IPS-18a (cell line): ENCODE results near the gene ADAMTS18.
"Not testable (repeated sequence)": the region's sequence is repeated elsewhere in the genome, so short reads cannot be mapped to it uniquely, and the experiment has no call there.

Experiments
- H3K27ac ChIP-seq: one replicate; pipeline ENCODE4 v1.5.1; 2013; ENCODE audit warnings: low read length
- H3K27me3 ChIP-seq: one replicate; pipeline ENCODE4 v1.6.1; 2013; ENCODE audit warnings: mild to moderate bottlenecking, low read length; ENCODE audit not compliant: control insufficient read depth, insufficient read depth
- H3K36me3 ChIP-seq: one replicate; pipeline ENCODE4 v1.6.1; 2013; ENCODE audit warnings: low read depth, low read length; ENCODE audit not compliant: control insufficient read depth
- H3K4me1 ChIP-seq: one replicate; pipeline ENCODE4 v1.6.1; 2013; ENCODE audit warnings: low read depth, low read length; ENCODE audit not compliant: control insufficient read depth
- H3K4me3 ChIP-seq: one replicate; pipeline ENCODE4 v1.5.1; 2013; ENCODE audit warnings: low read length
- H3K9ac ChIP-seq: one replicate; pipeline ENCODE4 v1.6.1; 2013; ENCODE audit warnings: mild to moderate bottlenecking, low read length, moderate library complexity
- H3K9me3 ChIP-seq: one replicate; pipeline ENCODE4 v1.6.1; 2013; ENCODE audit warnings: low read depth, low read length; ENCODE audit not compliant: control insufficient read depth

Gene ADAMTS18

DNA sequence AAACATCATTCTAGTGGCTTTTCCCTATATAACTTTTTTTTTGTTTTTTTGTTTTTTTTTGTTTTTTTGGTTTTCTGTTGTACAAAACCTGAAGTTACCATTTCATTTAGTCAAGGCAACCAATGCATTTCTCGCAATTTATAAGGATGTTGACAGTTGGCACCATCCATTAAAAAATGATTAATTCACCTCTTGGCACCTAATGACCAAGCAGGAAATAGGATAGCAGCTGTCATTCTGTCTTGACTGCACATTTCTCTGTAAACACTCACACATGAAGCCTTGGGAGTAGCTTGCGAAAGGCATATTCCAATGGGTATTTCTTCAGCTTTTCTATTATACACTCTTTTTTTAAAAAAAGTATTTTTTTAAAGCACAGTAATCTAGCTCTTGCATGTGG, 158.2 kb downstream of the ADAMTS18 start:
- Histone ChIP-seq H3K27me3 (no peaks in the 10 kb centered on the region), H3K27ac (no peak overlapping the region), H3K9ac (no peak overlapping the region), H3K4me1 (peaks cover 5% of the 10 kb centered on the region), H3K9me3 (no peaks in the 10 kb centered on the region), H3K36me3 (no peaks in the 10 kb centered on the region), H3K4me3 (no peak overlapping the region)

GRCh38 chr16:77275303-77275702, 159.5 kb downstream of the ADAMTS18 start:
- H3K27ac ChIP-seq, H3K4me1 ChIP-seq, H3K27me3 ChIP-seq, H3K4me3 ChIP-seq, H3K9me3 ChIP-seq, H3K36me3 ChIP-seq, H3K9ac ChIP-seq: not testable (repeated sequence)

DNA sequence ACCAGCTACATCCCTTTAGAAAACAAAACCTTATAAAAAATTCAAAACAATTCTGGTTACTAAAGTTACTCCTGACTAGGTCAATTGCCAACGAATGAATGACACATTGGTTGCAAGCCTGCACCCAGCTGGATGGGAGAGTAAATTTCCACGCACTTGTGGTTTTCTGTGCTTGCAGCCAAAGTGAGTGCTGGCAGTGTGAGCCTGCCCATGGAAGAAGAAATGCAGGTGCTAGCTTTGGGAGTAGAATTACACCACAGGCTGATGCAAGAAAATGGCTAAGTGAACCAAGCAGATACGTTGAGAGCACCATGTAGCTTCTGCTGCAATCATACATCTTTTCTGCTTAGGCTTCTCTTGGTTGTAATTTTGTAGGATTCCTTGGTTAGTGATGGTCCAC, 161.0 kb downstream of the ADAMTS18 start:
- peaks cover 5% of the 10 kb centered on the region for H3K4me1 ChIP-seq
- H3K27ac ChIP-seq = no peak overlapping the region
- no peak overlapping the region for H3K4me3 ChIP-seq
- H3K9me3 ChIP-seq = no peaks in the 10 kb centered on the region
- H3K27me3 ChIP-seq = no peaks in the 10 kb centered on the region
- H3K9ac ChIP-seq = no peak overlapping the region
- no peaks in the 10 kb centered on the region for H3K36me3 ChIP-seq

GRCh38 chr16:77271532-77272426, 163.1 kb downstream of the ADAMTS18 start:
- Histone ChIP-seq H3K4me1 (peaks cover 5% of the 10 kb centered on the region), H3K9me3 (no peaks in the 10 kb centered on the region), H3K4me3 (no peak overlapping the region), H3K27me3 (no peaks in the 10 kb centered on the region), H3K36me3 (no peaks in the 10 kb centered on the region), H3K9ac (no peak overlapping the region), H3K27ac (no peak overlapping the region)

- H3K36me3 ChIP-seq, H3K9ac ChIP-seq, H3K27me3 ChIP-seq, H3K9me3 ChIP-seq, H3K4me1 ChIP-seq, H3K4me3 ChIP-seq, H3K27ac ChIP-seq: not testable (repeated sequence)
Observed at GRCh38 chr16:77266185-77266584, 168.6 kb downstream of the ADAMTS18 start.

DNA sequence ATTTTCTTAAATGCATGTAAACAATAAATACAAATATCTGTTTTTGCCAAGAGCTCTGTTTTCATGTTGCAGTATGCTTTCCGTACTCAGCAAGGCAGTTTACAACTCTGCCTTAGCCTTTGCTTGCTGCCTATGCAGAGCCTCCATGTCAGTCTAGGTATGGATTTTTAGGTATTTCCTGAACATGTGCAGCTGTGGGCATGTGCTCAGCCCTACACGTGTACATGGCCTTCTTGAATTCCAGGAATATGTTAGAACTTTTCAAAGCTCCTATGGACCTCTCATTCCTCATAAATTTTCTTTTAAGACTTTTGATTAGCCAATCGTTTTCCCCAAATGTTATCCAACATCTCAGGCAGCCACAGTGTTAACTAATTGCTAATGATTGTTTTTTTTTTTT, 171.9 kb downstream of the ADAMTS18 start:
- no peak overlapping the region for H3K4me3 ChIP-seq

GRCh38 chr16:77250400-77250799, 184.4 kb downstream of the ADAMTS18 start:
- Histone ChIP-seq H3K9me3 (no peaks in the 10 kb centered on the region), H3K27me3 (no peaks in the 10 kb centered on the region), H3K4me1 (no peaks in the 10 kb centered on the region), H3K9ac (no peak overlapping the region), H3K27ac (no peak overlapping the region), H3K4me3 (no peak overlapping the region), H3K36me3 (no peaks in the 10 kb centered on the region)

More for the DNA sequence above, 171.9 kb downstream of the ADAMTS18 start:
- H3K4me1 ChIP-seq = no peaks in the 10 kb centered on the region
- H3K27ac ChIP-seq = no peak overlapping the region
- H3K36me3 ChIP-seq = no peaks in the 10 kb centered on the region
- H3K9me3 ChIP-seq = no peaks in the 10 kb centered on the region
- H3K9ac ChIP-seq = no peak overlapping the region
- no peaks in the 10 kb centered on the region for H3K27me3 ChIP-seq

GRCh38 chr16:77246150-77246549, 188.7 kb downstream of the ADAMTS18 start:
- Histone ChIP-seq H3K4me1 (no peaks in the 10 kb centered on the region), H3K4me3 (no peak overlapping the region), H3K36me3 (no peaks in the 10 kb centered on the region), H3K9ac (no peak overlapping the region), H3K27me3 (no peaks in the 10 kb centered on the region), H3K9me3 (no peaks in the 10 kb centered on the region), H3K27ac (no peak overlapping the region)

GRCh38 chr16:77242471-77242870, 192.4 kb downstream of the ADAMTS18 start:
- H3K36me3 ChIP-seq = not testable (repeated sequence)

DNA sequence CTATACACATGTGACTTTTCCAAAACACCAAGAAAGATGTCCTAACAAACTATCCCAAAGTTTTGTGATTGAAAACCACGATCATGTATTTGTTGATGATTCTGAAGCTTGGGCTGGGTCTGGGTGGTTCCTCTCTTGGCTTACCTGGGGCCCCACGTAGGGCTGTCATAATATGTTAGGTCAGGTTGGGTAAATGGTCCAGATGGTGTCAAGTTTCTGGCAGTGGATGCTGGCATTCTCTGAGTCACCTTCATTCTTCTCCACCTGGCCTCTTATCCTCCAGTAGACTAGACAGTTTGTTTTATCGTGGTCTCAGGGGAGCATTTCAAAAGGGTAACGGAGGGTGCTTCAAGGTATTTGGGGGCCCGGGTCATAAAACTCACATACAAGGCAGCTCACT, 196.2 kb downstream of the ADAMTS18 start:
- H3K27ac ChIP-seq = no peak overlapping the region

More at GRCh38 chr16:77242471-77242870, 192.4 kb downstream of the ADAMTS18 start:
- H3K4me3 ChIP-seq, H3K27me3 ChIP-seq, H3K4me1 ChIP-seq, H3K9me3 ChIP-seq, H3K9ac ChIP-seq, H3K27ac ChIP-seq: not testable (repeated sequence)

DNA sequence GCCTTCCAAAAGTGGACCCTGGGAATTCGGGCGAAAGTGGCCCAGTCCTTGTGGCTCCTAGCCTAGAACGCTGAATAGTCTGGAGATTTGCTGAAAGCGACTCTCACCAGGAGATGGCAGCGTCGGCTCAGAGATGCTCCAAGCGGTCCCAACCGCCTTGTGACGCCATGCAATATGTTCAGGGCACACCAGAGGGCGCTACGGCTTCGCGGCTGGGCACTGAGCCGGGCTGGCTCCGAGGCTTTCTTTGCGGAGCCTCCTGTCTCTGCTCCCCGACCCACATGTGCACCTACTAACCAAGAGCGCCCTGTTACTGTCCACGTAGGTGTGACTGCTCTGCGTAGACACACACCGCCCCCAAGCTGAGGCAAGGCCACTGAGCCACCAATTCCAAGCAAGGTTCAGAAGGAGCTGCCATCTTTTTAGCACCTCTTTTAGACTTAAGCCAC, 198.7 kb downstream of the ADAMTS18 start:
- Histone ChIP-seq H3K9ac (no peak overlapping the region), H3K27ac (no peak overlapping the region), H3K4me3 (no peak overlapping the region), H3K36me3 (no peaks in the 10 kb centered on the region), H3K4me1 (peaks cover 18% of the 10 kb centered on the region), H3K27me3 (peaks cover 6% of the 10 kb centered on the region), H3K9me3 (no peaks in the 10 kb centered on the region)

More for the DNA sequence above, 196.2 kb downstream of the ADAMTS18 start:
- no peak overlapping the region for H3K4me3 ChIP-seq
- H3K36me3 ChIP-seq = no peaks in the 10 kb centered on the region
- H3K9ac ChIP-seq = no peak overlapping the region
- no peaks in the 10 kb centered on the region for H3K9me3 ChIP-seq
- H3K27me3 ChIP-seq = peaks cover 6% of the 10 kb centered on the region
- peaks cover 18% of the 10 kb centered on the region for H3K4me1 ChIP-seq

- Histone ChIP-seq H3K27me3 (peaks cover 6% of the 10 kb centered on the region), H3K27ac (no peak overlapping the region), H3K36me3 (no peaks in the 10 kb centered on the region), H3K4me1 (peaks cover 18% of the 10 kb centered on the region), H3K9ac (no peak overlapping the region), H3K4me3 (no peak overlapping the region), H3K9me3 (no peaks in the 10 kb centered on the region)
Observed at GRCh38 chr16:77234611-77235010, 200.2 kb downstream of the ADAMTS18 start.
